Progenitor cell of endocrine pancreas (in vitro differentiated cells): ENCODE results near the gene KRAS. TPM values are rescaled to one million over a fixed set of nuclear protein-coding genes. Genes with fewer than 3 reads are reported as not detected.
A peak's percentile ranks its signal among the peaks of the same experiment; 100 is the strongest.

Experiments
- DNase-seq: peaks from one replicate; pipeline ENCODE4 v3.0.0; 2021; ENCODE audit warnings: low spot score; ENCODE audit not compliant: unreplicated experiment
- H3K27ac Mint-ChIP-seq: 2 replicates; pipeline ENCODE4 v1.8.0; 2021; ENCODE audit warnings: mild to moderate bottlenecking, moderate library complexity, mixed read lengths
- H3K27me3 Mint-ChIP-seq: 2 replicates; pipeline ENCODE4 v1.8.0; 2021; ENCODE audit warnings: mixed read lengths
- H3K36me3 Mint-ChIP-seq: 2 replicates; pipeline ENCODE4 v1.8.0; 2022; ENCODE audit warnings: mixed read lengths; ENCODE audit not compliant: insufficient read depth
- H3K4me1 Mint-ChIP-seq: 2 replicates; pipeline ENCODE4 v1.8.0; 2021; ENCODE audit warnings: low read depth, mixed read lengths
- H3K4me3 Mint-ChIP-seq: 2 replicates; pipeline ENCODE4 v1.8.0; 2021; ENCODE audit warnings: low read depth, mild to moderate bottlenecking, moderate library complexity, mixed read lengths
- H3K9me3 Mint-ChIP-seq: 2 replicates; pipeline ENCODE4 v1.8.0; 2021; ENCODE audit warnings: low read depth, mixed read lengths
- total RNA-seq: library from RNA; stranded (reverse); gene quantifications from 2 replicates; pipeline ENCODE4 v1.2.1, GENCODE V29; 2021
- TF ChIP-seq, protein P1 (sequence below): fragments of 200-600 bp; sonication (generic); IDR thresholded peaks from one replicate; pipeline ENCODE4 v1.5.0; 2021; ENCODE audit warnings: antibody characterized with exemption, mild to moderate bottlenecking; ENCODE audit not compliant: unreplicated experiment

The KRAS gene
- total RNA-seq, 1 donor from 2014 or later: 87.7 TPM

DNA sequence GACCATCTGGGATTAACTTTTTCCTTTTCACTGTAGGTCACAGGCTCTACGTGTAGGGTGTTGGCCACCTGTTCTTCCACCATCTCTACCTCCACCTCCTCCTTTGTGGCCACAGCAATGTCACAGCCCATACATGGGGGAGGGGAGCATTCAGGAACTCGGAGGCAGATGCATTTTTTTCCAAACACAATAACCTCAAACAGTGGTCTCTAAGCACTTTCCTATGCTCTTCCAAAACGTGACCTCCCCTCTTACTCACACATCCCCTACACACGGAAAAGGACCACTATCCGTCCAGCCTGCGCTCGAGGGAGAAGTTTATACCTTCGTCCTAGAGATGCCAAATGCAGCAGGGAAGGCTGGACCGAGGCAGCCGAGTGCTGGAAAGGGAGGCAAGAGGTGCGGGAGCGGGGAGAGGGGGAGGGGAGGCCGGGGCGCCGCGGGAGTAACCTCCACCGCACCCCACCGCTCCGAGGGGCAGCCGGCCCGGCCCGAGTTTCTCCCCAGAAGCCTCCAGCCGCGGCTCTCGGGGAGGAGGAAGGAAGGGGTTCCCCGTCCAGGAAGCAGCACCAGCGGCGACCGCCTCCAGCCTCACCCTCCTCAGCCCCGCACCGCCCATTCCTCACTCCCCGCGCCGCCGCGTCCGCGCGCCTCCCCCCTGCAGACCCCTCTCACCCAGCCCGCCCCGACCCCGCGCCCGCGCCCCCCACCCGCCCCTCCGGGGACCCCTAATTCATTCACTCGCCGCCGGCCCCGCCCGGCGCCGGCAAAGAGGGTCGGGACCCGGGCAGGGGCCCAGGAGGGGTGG, 594 bp downstream of the KRAS start:
- Mint-ChIP-seq H3K4me3 (peak overlapping the region; percentile 96), H3K36me3 (peaks cover 23% of the 10 kb centered on the region), H3K27me3 (peaks cover 20% of the 10 kb centered on the region), H3K27ac (peak overlapping the region; percentile 97), H3K9me3 (peaks cover 10% of the 10 kb centered on the region), H3K4me1 (peaks cover 47% of the 10 kb centered on the region)
- TF ChIP-seq, protein P1, sequence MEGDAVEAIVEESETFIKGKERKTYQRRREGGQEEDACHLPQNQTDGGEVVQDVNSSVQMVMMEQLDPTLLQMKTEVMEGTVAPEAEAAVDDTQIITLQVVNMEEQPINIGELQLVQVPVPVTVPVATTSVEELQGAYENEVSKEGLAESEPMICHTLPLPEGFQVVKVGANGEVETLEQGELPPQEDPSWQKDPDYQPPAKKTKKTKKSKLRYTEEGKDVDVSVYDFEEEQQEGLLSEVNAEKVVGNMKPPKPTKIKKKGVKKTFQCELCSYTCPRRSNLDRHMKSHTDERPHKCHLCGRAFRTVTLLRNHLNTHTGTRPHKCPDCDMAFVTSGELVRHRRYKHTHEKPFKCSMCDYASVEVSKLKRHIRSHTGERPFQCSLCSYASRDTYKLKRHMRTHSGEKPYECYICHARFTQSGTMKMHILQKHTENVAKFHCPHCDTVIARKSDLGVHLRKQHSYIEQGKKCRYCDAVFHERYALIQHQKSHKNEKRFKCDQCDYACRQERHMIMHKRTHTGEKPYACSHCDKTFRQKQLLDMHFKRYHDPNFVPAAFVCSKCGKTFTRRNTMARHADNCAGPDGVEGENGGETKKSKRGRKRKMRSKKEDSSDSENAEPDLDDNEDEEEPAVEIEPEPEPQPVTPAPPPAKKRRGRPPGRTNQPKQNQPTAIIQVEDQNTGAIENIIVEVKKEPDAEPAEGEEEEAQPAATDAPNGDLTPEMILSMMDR: no peak
- peak; percentile 56 for DNase-seq

DNA sequence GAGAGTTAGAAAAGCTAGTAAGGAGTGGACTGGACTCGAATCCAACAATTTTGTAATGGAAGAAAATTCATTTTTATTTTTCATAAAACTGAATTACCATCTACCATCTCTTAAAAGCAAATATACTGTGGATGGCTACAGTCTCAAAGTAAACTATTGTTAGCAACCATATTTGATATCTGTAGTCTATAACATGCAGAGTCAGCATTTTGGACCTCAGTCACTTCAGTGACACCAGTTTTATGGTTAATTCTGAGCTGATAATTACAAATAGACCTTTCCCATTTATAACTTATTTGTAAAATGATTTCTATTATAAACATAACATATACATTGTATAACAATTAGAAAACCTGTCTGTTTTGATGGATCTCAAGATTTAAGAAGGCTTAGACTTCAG, 2.0 kb downstream of the KRAS start:
- DNase-seq: no peak
- peak overlapping the region; percentile 96 for H3K4me3 Mint-ChIP-seq
- peak overlapping the region; percentile 97 for H3K27ac Mint-ChIP-seq
- peaks cover 10% of the 10 kb centered on the region for H3K9me3 Mint-ChIP-seq
- TF ChIP-seq, protein P1: no peak
- H3K36me3 Mint-ChIP-seq: peaks cover 29% of the 10 kb centered on the region
- H3K4me1 Mint-ChIP-seq: peaks cover 37% of the 10 kb centered on the region
- peaks cover 19% of the 10 kb centered on the region for H3K27me3 Mint-ChIP-seq

DNA sequence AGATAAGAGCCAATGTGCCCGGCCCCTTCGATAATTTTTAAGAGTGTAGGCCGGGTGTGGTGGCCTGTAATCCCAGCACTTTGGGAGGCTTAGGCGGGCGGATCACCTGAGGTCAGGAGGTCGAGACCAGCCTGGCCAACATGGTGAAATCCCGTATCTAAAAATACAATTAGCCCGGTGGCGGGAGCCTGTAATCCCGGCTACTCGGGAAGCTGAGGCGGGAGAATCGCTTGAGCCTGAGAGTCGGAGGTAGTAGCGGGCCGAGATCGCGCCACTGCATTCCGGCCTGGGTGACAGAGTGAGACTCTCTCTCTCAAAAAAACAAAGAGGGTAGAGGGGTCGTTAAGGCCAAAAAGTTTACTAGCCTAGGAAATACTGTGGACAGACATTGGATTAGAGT, 2.6 kb downstream of the KRAS start:
- peak overlapping the region; percentile 60 for H3K4me3 Mint-ChIP-seq
- H3K27ac Mint-ChIP-seq: no peak overlapping the region
- peaks cover 13% of the 10 kb centered on the region for H3K27me3 Mint-ChIP-seq
- peaks cover 10% of the 10 kb centered on the region for H3K9me3 Mint-ChIP-seq
- TF ChIP-seq, protein P1: no peak
- H3K36me3 Mint-ChIP-seq: peaks cover 29% of the 10 kb centered on the region
- peaks cover 39% of the 10 kb centered on the region for H3K4me1 Mint-ChIP-seq
- DNase-seq: no peak

DNA sequence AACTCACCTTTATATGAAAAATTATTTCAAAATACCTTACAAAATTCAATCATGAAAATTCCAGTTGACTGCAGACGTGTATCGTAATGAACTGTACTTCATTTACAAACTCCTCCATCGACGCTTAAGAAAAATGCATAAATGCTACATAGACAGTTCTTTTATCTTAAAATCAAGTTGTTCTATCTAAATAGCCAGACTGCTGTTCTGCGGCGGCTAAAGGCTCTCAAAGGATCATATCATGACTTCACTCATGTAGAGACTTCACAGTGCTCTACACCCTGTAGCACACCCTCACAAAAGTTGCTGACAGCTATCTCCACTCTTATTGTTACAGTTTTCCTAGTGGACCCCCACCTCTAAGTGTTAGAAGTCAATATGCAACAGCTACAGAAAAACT, 5.2 kb downstream of the KRAS start:
- Mint-ChIP-seq H3K27me3 (no peaks in the 10 kb centered on the region), H3K4me3 (no peak overlapping the region), H3K4me1 (peaks cover 32% of the 10 kb centered on the region)

DNA sequence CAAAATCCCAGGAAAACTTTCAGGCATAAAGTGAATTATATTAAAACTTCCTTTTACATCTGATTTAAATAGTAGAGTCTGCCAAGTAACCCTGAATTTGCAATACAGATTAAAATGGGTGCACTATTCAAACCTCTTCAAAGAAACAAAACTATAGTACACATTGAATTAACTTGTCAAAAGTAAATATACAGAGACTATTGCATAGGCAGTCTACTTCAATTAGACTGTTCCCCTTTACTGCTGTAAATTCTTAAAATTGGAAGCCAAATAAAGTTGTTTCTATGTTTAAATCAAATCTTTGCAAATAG, 7.1 kb downstream of the KRAS start:
- Mint-ChIP-seq H3K36me3 (peaks cover 39% of the 10 kb centered on the region), H3K9me3 (peaks cover 10% of the 10 kb centered on the region), H3K4me3 (no peak overlapping the region), H3K27ac (peak overlapping the region; percentile 48), H3K4me1 (peaks cover 24% of the 10 kb centered on the region), H3K27me3 (no peaks in the 10 kb centered on the region)
- TF ChIP-seq, protein P1: no peak
- DNase-seq: no peak

More for the DNA sequence above, 5.2 kb downstream of the KRAS start:
- H3K9me3 Mint-ChIP-seq: peaks cover 10% of the 10 kb centered on the region
- TF ChIP-seq, protein P1: no peak
- H3K27ac Mint-ChIP-seq: peak overlapping the region; percentile 3
- DNase-seq: no peak
- H3K36me3 Mint-ChIP-seq: peaks cover 31% of the 10 kb centered on the region
